A673 (cell line): Measurements from ENCODE around the gene LGALS3. TPM values are rescaled to one million over a fixed set of nuclear protein-coding genes. Genes with fewer than 3 reads are reported as not detected.
A peak's percentile ranks its signal among the peaks of the same experiment; 100 is the strongest.

Experiments
- BruUV-seq: library from RNA; stranded (reverse); fragments of 400-500 nt; replicated peaks from 2 replicates; lab custom pipeline; 2021; lab: Mats Ljungman, UMichigan
- CTCF ChIA-PET: fragments of 300-600 bp; sonication (Branson Sonifier 250); formaldehyde crosslinking; loops from one replicate; lab custom pipeline; 2022; ENCODE audit warnings: antibody characterized with exemption; lab: Charles Lee
- POLR2A ChIA-PET: fragments of 300-600 bp; sonication (Branson Sonifier 250); formaldehyde crosslinking; loops from one replicate; lab custom pipeline; 2022; ENCODE audit warnings: antibody characterized with exemption; ENCODE audit not compliant: low non-redundant PET; lab: Charles Lee
- DNase-seq: peaks from one replicate; pipeline ENCODE4 v3.0.0-alpha.2; 2015; ENCODE audit warnings: low spot score
- H3K27ac ChIP-seq: fragments of 200-600 bp; sonication (generic); 2 replicates; pipeline ENCODE4 v1.5.1; 2016; ENCODE audit warnings: mixed run types, low read depth, mild to moderate bottlenecking, mixed read lengths, antibody characterized with exemption, low read length; ENCODE audit not compliant: poor library complexity, severe bottlenecking
- H3K27me3 ChIP-seq: fragments of 200-600 bp; sonication (generic); replicated peaks from 2 replicates; pipeline ENCODE4 v1.6.1; 2017; ENCODE audit warnings: mixed run types, low read depth, mild to moderate bottlenecking, mixed read lengths, antibody characterized with exemption, low read length; ENCODE audit not compliant: insufficient read depth, poor library complexity
- H3K36me3 ChIP-seq: fragments of 200-600 bp; sonication (generic); 2 replicates; pipeline ENCODE4 v1.6.1; 2016; ENCODE audit warnings: mixed run types, mild to moderate bottlenecking, mixed read lengths, antibody characterized with exemption, low read length; ENCODE audit not compliant: insufficient read depth, poor library complexity, severe bottlenecking
- H3K4me1 ChIP-seq: fragments of 200-600 bp; sonication (generic); 2 replicates; pipeline ENCODE4 v1.6.1; 2017; ENCODE audit warnings: mixed run types, mild to moderate bottlenecking, mixed read lengths, antibody characterized with exemption, low read length; ENCODE audit not compliant: insufficient read depth, poor library complexity, severe bottlenecking
- H3K4me3 ChIP-seq: fragments of 200-600 bp; sonication (generic); 2 replicates; pipeline ENCODE4 v1.5.1; 2016; ENCODE audit warnings: low read depth, mixed run types, mild to moderate bottlenecking, mixed read lengths, low read length; ENCODE audit not compliant: poor library complexity, severe bottlenecking
- H3K9me3 ChIP-seq: fragments of 200-600 bp; sonication (generic); 2 replicates; pipeline ENCODE4 v1.6.1; 2016; ENCODE audit warnings: mixed run types, low read depth, mild to moderate bottlenecking, mixed read lengths, antibody characterized with exemption, low read length; ENCODE audit not compliant: poor library complexity, severe bottlenecking
- EZH2 ChIP-seq: fragments of 200-600 bp; sonication (generic); IDR thresholded peaks from 2 replicates; pipeline ENCODE4 v1.6.1; 2017; ENCODE audit warnings: borderline replicate concordance, low read depth, mild to moderate bottlenecking, mixed read lengths, antibody characterized with exemption, low read length; ENCODE audit not compliant: poor library complexity, severe bottlenecking
- intact Hi-C: fragments of 100-400 bp; cut with micrococcal nuclease; formaldehyde crosslinking; loops from one replicate; pipeline ENCODE4 v1.10.0; 2022; ENCODE audit not compliant: unreplicated experiment
- total RNA-seq: library from RNA; stranded (reverse); gene quantifications from 2 replicates; pipeline ENCODE4 v1.2.3, GENCODE V29; 2021
- TF ChIP-seq, protein P1 (sequence below): fragments of 300-800, 200-600 bp; sonication (generic); conservative IDR thresholded peaks from 2 replicates; pipeline ENCODE4 v1.5.1; 2017; ENCODE audit warnings: low read depth, mild to moderate bottlenecking, antibody characterized with exemption, low read length, moderate library complexity, mixed read lengths

Gene LGALS3
- total RNA-seq, 1 experiment from 2014 or later, result 11.0 TPM

GRCh38 chr14:55192054-55192621 lies 63.1 kb downstream of the LGALS3 start:
- peaks cover 8% of the 10 kb centered on the region for H3K9me3 ChIP-seq
- TF ChIP-seq EZH2, result no peak
- TF ChIP-seq, protein P1, sequence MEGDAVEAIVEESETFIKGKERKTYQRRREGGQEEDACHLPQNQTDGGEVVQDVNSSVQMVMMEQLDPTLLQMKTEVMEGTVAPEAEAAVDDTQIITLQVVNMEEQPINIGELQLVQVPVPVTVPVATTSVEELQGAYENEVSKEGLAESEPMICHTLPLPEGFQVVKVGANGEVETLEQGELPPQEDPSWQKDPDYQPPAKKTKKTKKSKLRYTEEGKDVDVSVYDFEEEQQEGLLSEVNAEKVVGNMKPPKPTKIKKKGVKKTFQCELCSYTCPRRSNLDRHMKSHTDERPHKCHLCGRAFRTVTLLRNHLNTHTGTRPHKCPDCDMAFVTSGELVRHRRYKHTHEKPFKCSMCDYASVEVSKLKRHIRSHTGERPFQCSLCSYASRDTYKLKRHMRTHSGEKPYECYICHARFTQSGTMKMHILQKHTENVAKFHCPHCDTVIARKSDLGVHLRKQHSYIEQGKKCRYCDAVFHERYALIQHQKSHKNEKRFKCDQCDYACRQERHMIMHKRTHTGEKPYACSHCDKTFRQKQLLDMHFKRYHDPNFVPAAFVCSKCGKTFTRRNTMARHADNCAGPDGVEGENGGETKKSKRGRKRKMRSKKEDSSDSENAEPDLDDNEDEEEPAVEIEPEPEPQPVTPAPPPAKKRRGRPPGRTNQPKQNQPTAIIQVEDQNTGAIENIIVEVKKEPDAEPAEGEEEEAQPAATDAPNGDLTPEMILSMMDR, result no peak
- TSS peak; percentile 97 for BruUV-seq
- H3K27ac ChIP-seq, result peak overlapping the region; percentile 83
- peaks cover 17% of the 10 kb centered on the region for H3K4me1 ChIP-seq
- H3K4me3 ChIP-seq, result peak overlapping the region; percentile 75
- no peaks in the 10 kb centered on the region for H3K27me3 ChIP-seq
- DNase-seq, result no peak
- ChIA-PET POLR2A (interaction anchor here (0.7 kb wide), 1 partner anchor 92 kb away, joined by 11 read pairs; no protein-coding TSS in a partner anchor), CTCF (no interaction called here)
- intact Hi-C loops, result no loop called here
- H3K36me3 ChIP-seq, result peaks cover 17% of the 10 kb centered on the region

DNA sequence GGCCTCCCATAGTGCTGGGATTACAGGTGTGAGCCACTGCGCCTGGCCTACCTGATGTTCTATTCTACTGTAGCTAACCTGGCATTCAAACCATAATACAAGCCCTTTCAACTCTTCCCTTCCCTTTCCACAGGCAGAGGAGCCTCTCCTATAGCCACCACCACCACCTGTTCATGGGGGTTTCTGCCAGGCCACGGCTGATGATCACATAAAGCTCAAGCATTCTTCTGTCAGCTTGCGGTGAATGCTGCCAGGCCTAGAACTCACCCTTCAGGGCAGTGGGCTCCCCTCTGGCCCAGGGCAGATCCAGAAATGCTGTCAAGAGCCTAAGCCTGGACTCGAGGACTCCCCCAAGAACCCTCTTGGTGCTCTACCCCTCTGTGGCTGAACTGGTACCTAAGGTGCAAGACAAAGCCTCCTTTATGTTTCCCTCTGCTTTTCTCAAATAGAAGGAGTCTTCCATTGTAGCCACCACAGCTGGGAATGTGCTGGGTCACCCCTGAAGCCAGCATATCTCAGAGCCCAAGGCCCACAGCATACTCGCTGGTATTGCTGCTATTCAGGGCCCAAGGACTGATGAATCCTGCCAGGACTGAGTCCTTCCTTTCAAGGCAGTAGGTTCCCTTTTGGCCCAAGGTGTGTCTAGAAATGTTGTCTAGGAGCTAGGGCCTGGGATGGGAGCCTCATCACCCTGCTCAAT lies 65.8 kb downstream of the LGALS3 start:
- Histone ChIP-seq H3K27me3 (no peaks in the 10 kb centered on the region), H3K9me3 (peaks cover 8% of the 10 kb centered on the region), H3K4me3 (no peak overlapping the region), H3K4me1 (peaks cover 4% of the 10 kb centered on the region), H3K36me3 (no peaks in the 10 kb centered on the region), H3K27ac (no peak overlapping the region)
- CTCF ChIA-PET, result no interaction called here
- TF ChIP-seq, protein P1, result no peak
- TF ChIP-seq EZH2, result no peak
- BruUV-seq, result no TSS peak
- no peak for DNase-seq
- intact Hi-C loops, result no loop called here
- POLR2A ChIA-PET, result no interaction called here

Other genes starting within 250 kb of the LGALS3 start
- gene GCH1, start 226.4 kb upstream of the LGALS3 start, total RNA-seq, result 6.8 and 7.7 TPM in 2 replicates
- 47.7 and 52.7 TPM in 2 replicates for gene WDHD1, start 102.2 kb upstream of the LGALS3 start, total RNA-seq
- 32.1 and 35.5 TPM in 2 replicates for gene SOCS4, start 102.0 kb upstream of the LGALS3 start, total RNA-seq
- gene MAPK1IP1L, start 77.6 kb upstream of the LGALS3 start, total RNA-seq, result 150 and 164 TPM in 2 replicates
- gene DLGAP5, start 62.3 kb downstream of the LGALS3 start, total RNA-seq, result 143 and 144 TPM in 2 replicates
- gene FBXO34, start 142.2 kb downstream of the LGALS3 start, total RNA-seq, result 20.9 and 21.4 TPM in 2 replicates